Mucosa of rectum (tissue), 2 donors: ENCODE data around the gene CHN2.

Experiments
- H3K27ac ChIP-seq, 2 donors: one replicate each; pipeline ENCODE4 v1.7.0; 2013; ENCODE audit warnings: inconsistent platforms in 2 of 2, low read depth in 2 of 2, low read length in 2 of 2
- H3K27me3 ChIP-seq, 2 donors: one replicate each; pipeline ENCODE4 v1.7.0; 2013; ENCODE audit warnings: low read length in 2 of 2; ENCODE audit not compliant: control insufficient read depth in 2 of 2, insufficient read depth in 2 of 2
- H3K36me3 ChIP-seq, 2 donors: one replicate each; pipeline ENCODE4 v1.7.0; 2013; ENCODE audit warnings: low read length in 2 of 2; ENCODE audit not compliant: control insufficient read depth in 2 of 2, insufficient read depth in 2 of 2
- H3K4me1 ChIP-seq, 2 donors: one replicate each; pipeline ENCODE4 v1.7.0; 2013; ENCODE audit warnings: low read length in 2 of 2, mild to moderate bottlenecking in 1 of 2; ENCODE audit not compliant: control insufficient read depth in 2 of 2, insufficient read depth in 2 of 2
- H3K4me3 ChIP-seq, 2 donors: one replicate each; pipeline ENCODE4 v1.7.0; 2013; ENCODE audit warnings: low read length in 2 of 2
- H3K9ac ChIP-seq, 2 donors: one replicate each; pipeline ENCODE4 v1.7.0; 2013; ENCODE audit warnings: low read length in 2 of 2, low read depth in 1 of 2, mild to moderate bottlenecking in 1 of 2
- H3K9me3 ChIP-seq, 2 donors: one replicate each; pipeline ENCODE4 v1.7.0; 2013; ENCODE audit warnings: low read length in 2 of 2; ENCODE audit not compliant: control insufficient read depth in 2 of 2
- donor health status: healthy.
- donor health status: Normal muscosa, but diverticular disease.

The CHN2 gene

DNA sequence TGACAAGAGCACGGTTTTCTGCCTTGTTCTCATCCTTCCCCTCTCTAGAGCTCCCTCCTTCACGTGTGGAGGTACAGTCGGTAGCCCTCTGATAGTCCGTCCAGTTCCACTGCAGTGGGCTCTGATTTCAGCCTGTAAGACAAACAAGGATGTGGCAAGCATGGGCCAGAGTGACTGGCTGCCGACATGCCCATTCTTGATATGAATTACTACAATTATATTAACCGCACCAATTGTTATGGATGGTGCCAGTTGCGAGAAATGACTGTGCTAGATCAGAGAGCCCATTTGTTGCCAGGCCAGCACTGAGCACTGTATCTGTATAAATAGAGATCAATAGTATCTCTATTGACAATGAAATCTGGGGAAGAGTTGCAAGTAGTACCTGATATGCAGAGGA, 146.6 kb downstream of the CHN2 start:
- Histone ChIP-seq H3K27me3 (no peaks in the 10 kb centered on the region), H3K4me3 (no peak overlapping the region), H3K9me3 (no peaks in the 10 kb centered on the region), H3K36me3 (no peaks in the 10 kb centered on the region), H3K9ac (no peak overlapping the region), H3K4me1 (peaks cover 2 to 7% of the 10 kb centered on the region in 2 donors), H3K27ac (no peak overlapping the region)

GRCh38 chr7:29342761-29343160, 148.2 kb downstream of the CHN2 start:
- Histone ChIP-seq H3K27ac (no peak overlapping the region), H3K36me3 (no peaks in the 10 kb centered on the region), H3K9ac (no peak overlapping the region), H3K4me1 (no peaks in the 10 kb centered on the region), H3K4me3 (no peak overlapping the region), H3K27me3 (no peaks in the 10 kb centered on the region), H3K9me3 (no peaks in the 10 kb centered on the region)

GRCh38 chr7:29343399-29343798, 148.8 kb downstream of the CHN2 start:
- no peak overlapping the region for H3K4me3 ChIP-seq
- H3K36me3 ChIP-seq, result no peaks in the 10 kb centered on the region
- no peaks in the 10 kb centered on the region for H3K4me1 ChIP-seq

GRCh38 chr7:29344334-29344978, 149.9 kb downstream of the CHN2 start:
- H3K36me3 ChIP-seq, result no peaks in the 10 kb centered on the region
- H3K4me1 ChIP-seq, result no peaks in the 10 kb centered on the region
- H3K27me3 ChIP-seq, result no peaks in the 10 kb centered on the region
- no peak overlapping the region for H3K9ac ChIP-seq
- H3K9me3 ChIP-seq, result no peaks in the 10 kb centered on the region
- no peak overlapping the region for H3K4me3 ChIP-seq
- no peak overlapping the region for H3K27ac ChIP-seq

More at GRCh38 chr7:29343399-29343798, 148.8 kb downstream of the CHN2 start:
- no peaks in the 10 kb centered on the region for H3K9me3 ChIP-seq
- no peak overlapping the region for H3K27ac ChIP-seq
- no peaks in the 10 kb centered on the region for H3K27me3 ChIP-seq
- no peak overlapping the region for H3K9ac ChIP-seq

DNA sequence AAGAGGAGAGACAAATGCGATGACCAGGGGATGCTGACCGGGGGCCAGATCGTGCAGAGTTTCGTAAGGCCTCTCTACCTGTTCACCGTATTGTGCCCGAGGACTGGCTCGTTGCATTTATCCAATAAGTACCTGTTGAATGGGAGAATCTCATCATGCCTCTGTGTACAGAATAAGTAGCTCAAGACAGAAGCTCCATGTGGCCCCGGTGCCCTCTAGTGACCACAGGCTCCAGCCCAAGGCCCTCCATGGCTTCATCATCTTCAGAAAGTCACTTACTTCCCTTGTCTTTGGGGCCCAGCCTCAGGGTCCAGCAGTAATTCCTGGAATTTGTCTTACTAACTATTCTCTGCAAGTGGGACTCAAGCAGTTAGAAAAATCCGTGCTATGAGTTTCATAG, 151.0 kb downstream of the CHN2 start:
- Histone ChIP-seq H3K9me3 (no peaks in the 10 kb centered on the region), H3K36me3 (no peaks in the 10 kb centered on the region), H3K27me3 (no peaks in the 10 kb centered on the region), H3K27ac (no peak overlapping the region), H3K9ac (no peak overlapping the region), H3K4me1 (no peaks in the 10 kb centered on the region), H3K4me3 (no peak overlapping the region)

DNA sequence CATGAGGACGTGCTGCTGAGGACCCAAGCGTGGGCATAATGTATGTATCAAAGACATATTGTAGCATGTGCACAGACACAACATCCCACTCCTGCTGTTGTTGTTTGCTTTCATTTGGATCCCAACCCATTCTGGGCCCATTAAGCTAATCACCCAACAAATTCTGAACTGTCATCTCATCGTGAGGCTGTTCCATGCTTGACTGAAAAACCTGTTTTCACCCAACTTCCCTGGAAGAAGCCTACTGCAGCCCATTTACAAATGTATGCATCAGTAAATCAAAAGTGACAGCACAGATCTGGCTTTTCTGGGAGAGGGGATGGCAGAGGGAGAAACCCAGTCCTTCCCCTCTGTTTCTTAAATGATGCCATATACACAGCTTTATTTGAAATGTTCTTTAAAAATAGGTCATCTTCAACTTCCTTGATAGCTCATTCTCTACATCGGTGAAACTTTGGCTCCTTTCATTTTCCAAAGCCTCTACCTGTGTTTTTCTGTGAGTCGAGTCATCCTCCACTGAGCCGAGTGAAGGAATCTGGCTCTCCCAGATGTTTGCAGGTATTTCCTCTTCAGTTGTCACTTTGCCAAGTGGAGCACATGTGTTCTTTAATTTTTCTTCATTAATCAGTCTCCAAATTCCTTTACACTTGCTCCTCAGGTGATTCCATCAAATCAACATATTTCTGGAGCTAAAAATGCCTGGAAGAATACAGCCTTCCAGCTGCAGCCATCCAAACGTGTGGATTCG, 151.8 kb downstream of the CHN2 start:
- Histone ChIP-seq H3K9me3 (no peaks in the 10 kb centered on the region), H3K4me1 (no peaks in the 10 kb centered on the region), H3K9ac (no peak overlapping the region), H3K36me3 (no peaks in the 10 kb centered on the region), H3K27ac (no peak overlapping the region), H3K4me3 (no peak overlapping the region), H3K27me3 (no peaks in the 10 kb centered on the region)

DNA sequence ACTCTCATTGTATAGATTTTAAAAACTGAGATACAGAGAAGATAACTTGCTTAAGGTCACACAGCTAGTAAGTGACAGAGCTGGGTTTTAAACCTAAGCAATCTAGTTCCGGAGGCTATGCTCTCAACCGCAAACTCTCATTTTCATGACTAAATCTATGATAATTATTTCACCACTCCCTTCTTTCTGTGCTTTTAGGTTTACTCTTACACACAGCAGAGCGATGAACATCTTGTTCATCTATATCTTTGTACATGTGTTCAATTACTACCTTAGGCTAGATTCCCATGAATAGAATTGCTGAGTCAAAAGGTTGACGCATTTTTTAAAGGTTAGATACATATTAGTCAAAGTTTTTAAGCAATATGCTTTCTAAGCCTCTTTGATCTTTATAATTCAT, 154.8 kb downstream of the CHN2 start:
- no peaks in the 10 kb centered on the region for H3K27me3 ChIP-seq
- H3K9ac ChIP-seq, result no peak overlapping the region
- no peak overlapping the region for H3K27ac ChIP-seq
- no peaks in the 10 kb centered on the region for H3K9me3 ChIP-seq
- no peaks in the 10 kb centered on the region for H3K36me3 ChIP-seq
- H3K4me1 ChIP-seq, result no peaks in the 10 kb centered on the region
- H3K4me3 ChIP-seq, result no peak overlapping the region

GRCh38 chr7:29350351-29350750, 155.8 kb downstream of the CHN2 start:
- H3K36me3 ChIP-seq, result no peaks in the 10 kb centered on the region
- no peaks in the 10 kb centered on the region for H3K4me1 ChIP-seq
- no peaks in the 10 kb centered on the region for H3K27me3 ChIP-seq
- H3K9ac ChIP-seq, result no peak overlapping the region
- H3K9me3 ChIP-seq, result no peaks in the 10 kb centered on the region
- H3K27ac ChIP-seq, result no peak overlapping the region
- no peak overlapping the region for H3K4me3 ChIP-seq

DNA sequence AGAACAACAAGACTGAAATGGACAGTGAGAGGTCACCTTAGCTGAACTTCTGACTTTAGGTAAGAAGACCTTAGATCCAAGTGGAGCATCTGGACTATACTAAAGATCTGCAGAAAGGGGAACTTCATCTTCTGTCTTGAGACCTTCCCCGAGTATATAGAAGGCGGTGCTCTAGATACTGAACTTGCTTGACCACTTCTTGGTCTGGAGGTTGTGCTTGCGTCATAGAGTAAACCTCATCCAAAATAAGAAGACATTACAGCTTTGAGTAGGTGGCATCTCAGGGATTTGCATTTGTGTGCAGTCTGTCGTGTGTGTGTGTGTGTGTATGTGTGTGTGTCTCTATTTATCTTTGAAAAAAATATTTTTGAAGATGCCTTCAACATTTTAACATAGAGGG, 157.5 kb downstream of the CHN2 start:
- Histone ChIP-seq H3K4me1 (no peaks in the 10 kb centered on the region), H3K36me3 (no peaks in the 10 kb centered on the region), H3K27ac (no peak overlapping the region), H3K27me3 (no peaks in the 10 kb centered on the region), H3K4me3 (no peak overlapping the region), H3K9me3 (no peaks in the 10 kb centered on the region), H3K9ac (no peak overlapping the region)

GRCh38 chr7:29353810-29354209, 159.2 kb downstream of the CHN2 start:
- H3K4me1 ChIP-seq, result no peaks in the 10 kb centered on the region
- no peaks in the 10 kb centered on the region for H3K36me3 ChIP-seq
- no peaks in the 10 kb centered on the region for H3K27me3 ChIP-seq
- H3K4me3 ChIP-seq, result no peak overlapping the region
- no peak overlapping the region for H3K9ac ChIP-seq
- no peaks in the 10 kb centered on the region for H3K9me3 ChIP-seq
- no peak overlapping the region for H3K27ac ChIP-seq
